NCI-H460 (cell line): ENCODE measurements around the gene NCKAP5L. TPM values are rescaled to one million over a fixed set of nuclear protein-coding genes. Genes with fewer than 3 reads are reported as not detected.
"Not testable (repeated sequence)": the region's sequence is repeated elsewhere in the genome, so short reads cannot be mapped to it uniquely, and the experiment has no call there.

Source experiments
- DNase-seq: peaks from one replicate; pipeline ENCODE4 v3.0.0-alpha.2; 2016; ENCODE audit warnings: low read depth; ENCODE audit errors: extremely low read depth
- total RNA-seq: library from RNA; depleted of rRNA; stranded (reverse); fragments of >200 nt; shearing (Covaris generic); gene quantifications from 2 replicates; pipeline ENCODE4 v1.2.3, GENCODE V29; 2014

The NCKAP5L gene
- total RNA-seq, 1 experiment from 2014 or later, result 7.5 TPM

DNA sequence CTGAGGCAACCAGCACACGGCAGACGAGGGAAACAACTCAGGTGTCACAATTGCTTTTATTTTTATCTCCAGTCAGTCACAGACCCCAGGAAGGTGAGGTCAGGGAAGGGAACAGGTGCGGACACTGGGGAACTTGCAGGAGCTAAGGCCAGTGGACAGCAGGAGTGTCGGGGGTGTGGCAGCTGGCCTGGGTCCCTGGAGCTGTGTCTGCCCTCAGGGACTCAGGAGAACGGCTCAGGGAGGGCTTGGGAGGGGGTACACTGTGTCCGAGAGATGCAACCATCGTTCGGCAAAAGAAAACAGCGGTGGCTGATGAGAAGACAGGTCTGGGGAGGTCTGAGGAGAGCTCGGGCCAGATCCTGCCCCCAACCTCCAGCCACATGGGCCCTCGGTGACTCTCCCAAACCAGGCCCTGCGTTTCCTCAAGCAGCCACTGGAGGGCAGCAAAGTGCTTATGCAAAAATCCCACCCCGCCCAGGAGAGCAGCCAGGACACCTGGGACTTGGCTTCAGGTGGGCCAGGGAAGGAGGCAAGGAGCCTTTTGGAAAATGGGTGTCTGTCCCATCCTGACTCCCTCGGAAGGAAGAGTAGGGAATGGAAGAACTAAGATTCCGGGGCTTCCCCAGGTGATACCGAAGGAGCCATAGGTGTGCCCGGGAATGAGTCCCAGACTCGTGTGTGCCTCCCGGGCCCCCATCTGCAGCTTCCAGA, 38.8 kb upstream of the NCKAP5L start:
- DNase-seq, result peak; percentile 76

- no peak for DNase-seq
Observed at GRCh38 chr12:49865782-49866135, 37.5 kb upstream of the NCKAP5L start.

DNA sequence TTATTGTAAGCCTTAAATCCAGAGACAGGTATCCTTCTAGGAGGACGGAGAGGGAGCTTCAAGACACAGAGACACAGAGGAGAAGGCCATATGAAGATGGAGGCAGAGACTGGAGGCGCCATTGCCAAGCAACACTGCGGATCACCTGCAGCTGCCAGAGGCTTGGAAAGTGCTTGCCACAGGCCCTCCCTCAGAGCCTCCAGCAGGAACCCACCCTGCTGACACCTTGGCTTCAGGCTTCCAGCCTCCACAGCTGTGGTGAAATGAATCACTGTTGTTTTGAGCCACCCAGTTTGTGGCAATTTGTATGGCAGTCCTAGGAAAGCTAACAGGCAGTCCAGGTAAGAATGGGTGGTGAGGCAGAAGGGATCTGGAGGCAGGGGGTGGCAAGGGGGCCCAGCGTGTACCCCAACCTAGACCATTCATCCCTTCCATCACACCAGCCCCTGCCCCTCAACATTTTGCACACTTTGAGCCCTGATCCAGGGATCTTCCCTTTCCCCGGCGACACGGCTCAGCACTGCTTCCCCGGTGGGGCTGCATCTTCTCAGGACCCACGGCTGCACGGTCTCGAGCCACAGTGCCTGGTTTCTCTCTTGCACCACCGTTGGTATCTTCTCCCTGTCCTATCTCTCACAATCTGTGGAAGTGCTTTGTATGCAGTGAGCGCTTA, 37.0 kb upstream of the NCKAP5L start:
- DNase-seq, result no peak

DNA sequence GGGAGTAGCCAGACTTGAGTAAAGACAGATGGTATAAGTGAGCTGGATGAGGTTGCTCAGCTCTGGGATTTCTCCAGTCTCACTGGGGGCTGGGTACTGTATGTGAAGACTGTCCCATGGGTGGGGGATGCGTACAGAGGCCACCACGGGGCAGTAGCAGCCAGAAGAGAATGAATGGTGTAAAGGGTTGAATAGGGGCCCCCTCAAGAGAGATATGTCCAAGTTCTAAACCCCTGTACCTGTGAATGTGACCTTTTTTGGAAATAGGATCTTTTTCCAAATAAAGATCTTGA, 36.5 kb upstream of the NCKAP5L start:
- DNase-seq, result no peak

GRCh38 chr12:49863946-49864797, 36.0 kb upstream of the NCKAP5L start:
- DNase-seq, result no peak

GRCh38 chr12:49860921-49861320, 32.7 kb upstream of the NCKAP5L start:
- DNase-seq, result not testable (repeated sequence)

DNA sequence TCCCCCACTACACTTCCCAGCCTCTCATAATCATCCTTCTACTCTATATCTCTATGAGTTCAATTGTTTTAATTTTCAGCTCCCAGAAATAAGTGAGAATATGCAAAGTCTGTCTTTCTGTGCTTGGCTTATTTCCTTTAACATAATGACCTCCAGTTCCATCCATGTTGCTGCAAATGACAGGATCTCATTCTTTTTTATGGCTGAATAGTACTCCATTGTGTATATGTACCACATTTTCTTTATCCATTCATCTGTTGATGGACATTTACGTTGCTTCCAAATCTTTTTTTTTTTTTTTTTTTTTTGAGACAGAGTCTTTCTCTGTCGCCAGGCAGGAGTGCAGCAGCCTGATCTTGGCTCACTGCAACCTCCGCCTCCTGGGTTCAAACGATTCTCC, 27.7 kb upstream of the NCKAP5L start:
- not testable (repeated sequence) for DNase-seq

DNA sequence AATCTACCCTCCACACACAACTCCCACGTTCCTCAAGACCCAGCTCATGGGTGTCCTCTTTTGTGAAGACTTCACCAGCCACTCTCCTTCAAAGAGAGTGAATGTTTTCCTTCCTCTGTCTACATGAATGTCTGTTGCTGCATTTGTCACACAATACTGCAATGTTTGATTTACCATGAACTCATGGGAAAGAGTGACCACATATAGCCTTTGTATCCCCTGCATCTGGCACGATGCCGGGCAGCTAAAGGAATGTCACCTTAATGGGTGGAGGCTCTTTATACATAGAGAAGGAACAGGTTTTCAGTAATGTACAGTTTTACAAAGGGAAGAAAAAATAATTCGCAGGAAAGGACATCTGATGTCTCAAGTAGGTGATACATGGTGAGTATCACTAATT, 26.8 kb upstream of the NCKAP5L start:
- DNase-seq, result no peak

GRCh38 chr12:49853671-49854070, 25.5 kb upstream of the NCKAP5L start:
- DNase-seq, result no peak

DNA sequence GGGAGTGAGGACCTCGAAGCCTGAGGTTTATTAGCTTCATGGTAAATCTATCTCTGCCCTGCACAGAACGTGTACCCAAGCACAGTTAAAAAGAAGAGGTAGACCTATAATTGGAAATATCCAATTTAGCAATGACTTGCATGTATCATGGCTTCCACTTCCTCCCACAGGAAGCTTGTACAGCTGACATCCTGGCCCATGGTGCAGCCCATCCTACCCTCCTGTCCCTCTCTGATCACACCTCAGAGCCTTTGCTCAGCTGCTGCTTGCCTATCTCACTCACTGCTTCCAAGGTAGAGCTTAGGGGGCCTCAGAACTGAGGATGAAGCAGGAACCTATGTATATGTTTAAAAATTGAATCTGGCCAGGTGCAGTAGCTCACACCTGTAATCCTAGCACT, 18.9 kb upstream of the NCKAP5L start:
- no peak for DNase-seq

GRCh38 chr12:49846032-49846431, 17.8 kb upstream of the NCKAP5L start:
- no peak for DNase-seq

GRCh38 chr12:49843876-49844437, 15.7 kb upstream of the NCKAP5L start:
- no peak for DNase-seq

GRCh38 chr12:49843411-49843810, 15.2 kb upstream of the NCKAP5L start:
- DNase-seq, result no peak

- peak; percentile 87 for DNase-seq
Observed at GRCh38 chr12:49842519-49843352, 14.5 kb upstream of the NCKAP5L start, which contains the start of gene BCDIN3D. Gene BCDIN3D (minus strand): TSS chr12:49843106. CDS start chr12:49843087, 19 bp downstream.

DNA sequence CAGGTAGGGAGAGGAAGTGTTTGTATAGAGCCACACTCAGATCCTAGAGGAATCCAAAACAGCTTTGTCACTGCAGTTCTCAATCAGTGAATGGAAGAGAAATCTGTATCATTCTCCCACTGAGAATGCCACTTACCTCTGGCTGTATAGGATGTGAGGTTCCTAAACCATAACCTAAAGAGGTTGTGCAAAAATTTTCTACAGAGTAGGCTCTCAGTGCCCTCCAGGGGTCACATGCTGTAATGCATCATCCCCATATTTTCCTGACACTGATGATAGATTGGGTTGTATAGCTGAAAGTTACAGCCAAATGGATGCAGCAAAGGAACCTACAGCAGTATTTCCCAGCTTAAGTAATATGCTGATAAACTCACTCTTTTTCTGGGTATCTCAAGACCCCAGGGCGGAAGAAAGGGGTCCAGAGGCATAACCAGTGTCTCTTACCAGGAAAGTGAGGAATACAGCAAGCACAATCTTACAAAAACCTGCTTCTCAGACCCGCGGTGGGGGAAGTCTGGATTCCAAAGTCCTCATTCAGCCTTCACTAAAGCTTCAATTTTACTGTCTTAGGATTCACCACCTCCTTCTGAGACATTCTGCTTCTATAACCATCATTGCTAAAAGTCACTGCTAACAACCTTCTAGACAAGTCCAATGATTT, 10.9 kb upstream of the NCKAP5L start:
- peak; percentile 48 for DNase-seq

DNA sequence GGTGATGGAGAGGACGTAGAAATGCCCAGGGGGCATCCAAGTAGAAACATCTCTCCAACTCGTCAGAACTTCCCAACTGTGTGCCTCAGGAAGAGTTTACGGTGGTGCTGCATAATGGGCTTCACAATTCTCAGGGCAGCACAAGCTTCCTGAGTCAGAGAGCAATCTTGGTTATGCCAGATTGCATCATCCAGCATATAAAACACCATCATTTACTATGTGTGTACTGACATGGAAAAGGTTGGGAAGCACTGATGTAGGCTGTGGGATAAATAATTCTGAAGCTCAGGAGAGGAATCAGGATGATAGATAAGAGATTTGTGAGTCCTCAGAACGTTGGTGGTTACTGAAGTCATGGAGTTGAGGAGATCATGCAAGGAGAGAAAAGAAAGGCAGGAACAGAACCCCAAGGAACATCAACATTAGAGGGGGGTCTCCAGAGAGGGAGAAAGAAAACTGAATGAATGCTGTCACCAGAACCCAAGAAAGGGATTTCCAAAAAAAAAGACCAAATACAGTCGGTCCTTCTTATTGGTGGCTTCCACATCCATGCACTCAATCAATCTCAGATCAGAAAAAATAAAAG, 4.7 kb upstream of the NCKAP5L start:
- DNase-seq, result peak; percentile 72

- no peak for DNase-seq
Observed at GRCh38 chr12:49831717-49832116, 3.5 kb upstream of the NCKAP5L start.

DNA sequence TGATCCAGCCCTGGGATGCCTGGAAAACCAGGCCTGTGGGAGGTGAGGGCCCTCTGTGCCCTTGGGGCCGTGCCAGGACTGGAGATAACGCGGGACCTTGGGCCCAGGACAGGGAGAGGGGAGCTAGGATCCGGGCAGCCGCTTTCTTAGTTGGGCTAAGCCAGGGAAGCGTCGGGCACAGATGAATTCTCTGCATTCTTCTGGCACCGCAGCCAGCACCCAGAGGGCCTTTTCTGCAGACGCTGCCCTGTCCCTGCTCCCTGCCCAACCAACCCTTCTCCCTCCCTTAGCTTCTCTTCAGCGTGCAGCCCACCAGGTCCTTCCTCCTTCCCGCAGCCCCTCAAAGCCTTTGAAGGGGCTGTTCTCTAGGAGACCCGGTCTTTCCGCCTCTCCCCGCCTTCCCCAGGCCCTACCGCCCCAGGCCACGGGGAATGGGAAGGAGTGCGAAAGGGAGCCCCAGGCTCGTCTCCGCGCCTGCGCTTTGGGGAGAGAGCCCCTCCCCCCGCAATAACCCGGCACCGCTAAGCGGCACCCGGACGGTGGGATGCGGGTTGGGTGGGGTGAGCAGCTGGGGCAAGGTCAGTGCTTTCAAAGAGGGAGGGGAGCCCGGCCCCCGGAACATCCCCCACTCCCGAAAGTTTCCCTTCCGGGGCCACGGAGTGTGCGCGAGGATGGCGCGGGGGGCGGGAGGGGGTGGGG, 663 bp downstream of the NCKAP5L start:
- peak; percentile 18 for DNase-seq

DNA sequence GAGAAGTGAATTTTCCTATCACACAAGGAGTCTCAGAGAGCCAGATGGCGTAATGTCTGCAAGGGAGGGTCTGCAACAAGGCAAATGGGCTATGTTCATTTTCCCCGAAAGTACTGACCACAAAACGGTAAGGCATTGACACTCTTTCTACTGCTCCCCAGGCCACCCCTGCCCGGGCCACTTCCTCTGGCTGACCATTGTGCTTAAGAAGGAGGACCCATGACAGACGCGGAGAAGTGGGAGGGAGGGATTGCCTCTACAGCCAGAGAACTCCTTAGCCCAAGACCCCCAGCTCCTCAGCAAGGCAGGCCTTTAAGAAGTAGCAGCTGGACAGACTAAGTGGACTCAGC, 1.2 kb downstream of the NCKAP5L start:
- no peak for DNase-seq
